Adipose tissue (tissue), 3 donors: ENCODE results near the gene SFTPA2. TPM values are rescaled to one million over a fixed set of nuclear protein-coding genes. Genes with fewer than 3 reads are reported as not detected.
"Not testable (repeated sequence)": the region's sequence is repeated elsewhere in the genome, so short reads cannot be mapped to it uniquely, and the experiment has no call there.

Experiments
- H3K27ac ChIP-seq: one replicate; pipeline ENCODE4 v1.5.1; 2013; ENCODE audit warnings: low read depth, low read length
- WGBS, 3 donors: extraction: QIAGEN DNeasy Blood & Tissue Kit; methylation state at CpG; one replicate each; pipeline ENCODE4 v1.1.7; 2013; 5-methylcytosine and 5-hydroxymethylcytosine counted together
- polyA plus RNA-seq, 3 donors: library from polyadenylated mRNA; stranded (reverse); fragments of 200-250 nt; gene quantifications; one replicate each; pipeline ENCODE4 v1.2.3, GENCODE V29; 2013
- donor health status: healthy with polysubstance abuse.
- donor health status: Bipolar disorder and iron deficiency.
- donor health status: healthy.

Gene SFTPA2
- polyA plus RNA-seq, 3 donors = 0.68 to 0.94 TPM; not detected in 1

GRCh38 chr10:79523157-79523853 is 36.9 kb downstream of the SFTPA2 start:
- 71 to 90% (median 85%) methylated on average over 8 to 10 of the region's 13 CpGs for WGBS, 3 donors

GRCh38 chr10:79522464-79522863 is 37.7 kb downstream of the SFTPA2 start:
- 97 to 100% (median 98%) methylated on average over 2 to 3 of the region's 4 CpGs for WGBS, 3 donors
- not testable (repeated sequence) for H3K27ac ChIP-seq

More at GRCh38 chr10:79523157-79523853, 36.9 kb downstream of the SFTPA2 start:
- not testable (repeated sequence) for H3K27ac ChIP-seq

- H3K27ac ChIP-seq = not testable (repeated sequence)
- 73 to 85% (median 74%) methylated on average over 6 of the region's 6 CpGs for WGBS, 3 donors
Measured at GRCh38 chr10:79521751-79522150, 38.5 kb downstream of the SFTPA2 start.

GRCh38 chr10:79517567-79517966 is 42.6 kb downstream of the SFTPA2 start:
- 0 to 65% (median 50%) methylated on average over 1 to 2 of the region's 4 CpGs for WGBS, 3 donors
- H3K27ac ChIP-seq = not testable (repeated sequence)

GRCh38 chr10:79516532-79517205 is 43.5 kb downstream of the SFTPA2 start:
- 48 to 66% (median 61%) methylated on average over 3 to 5 of the region's 7 CpGs for WGBS, 3 donors

GRCh38 chr10:79511891-79512583 is 48.2 kb downstream of the SFTPA2 start, which contains the start of gene EIF5AL1:
TSS of gene EIF5AL1 (plus strand) at chr10:79512533. CDS start at chr10:79512650, 117 bp downstream.
- H3K27ac ChIP-seq = not testable (repeated sequence)
- 88 to 94% (median 93%) methylated on average over 15 of the region's 17 CpGs for WGBS, 3 donors

More at GRCh38 chr10:79516532-79517205, 43.5 kb downstream of the SFTPA2 start:
- not testable (repeated sequence) for H3K27ac ChIP-seq

- H3K27ac ChIP-seq = not testable (repeated sequence)
- WGBS, 3 donors = 60 to 83% (median 70%) methylated on average over 2 to 3 of the region's 5 CpGs
Measured at GRCh38 chr10:79509934-79510508, 50.2 kb downstream of the SFTPA2 start.

- WGBS, 3 donors = 78 to 100% (median 92%) methylated on average over 2 of the region's 3 CpGs
- H3K27ac ChIP-seq = not testable (repeated sequence)
Measured at GRCh38 chr10:79509306-79509933, 50.8 kb downstream of the SFTPA2 start.

GRCh38 chr10:79508245-79508644 is 52.0 kb downstream of the SFTPA2 start:
- not testable (repeated sequence) for H3K27ac ChIP-seq
- 68 to 91% (median 91%) methylated on average over 3 of the region's 4 CpGs for WGBS, 3 donors

GRCh38 chr10:79507440-79508167 is 52.6 kb downstream of the SFTPA2 start:
- WGBS, 3 donors = 54 to 85% (median 81%) methylated on average over 9 of the region's 9 CpGs
- no peak overlapping the region for H3K27ac ChIP-seq

Other genes with a start within 250 kb of the SFTPA2 start
- gene PPIF, start 212.9 kb downstream of the SFTPA2 start, polyA plus RNA-seq = 100 to 1,000 TPM in 1 of 3 donors, 10 to 100 TPM in 2; 36.1 to 173 (median 64.0) TPM
- gene ZCCHC24, start 114.8 kb downstream of the SFTPA2 start, polyA plus RNA-seq = 100 to 1,000 TPM in 1 of 3 donors, 10 to 100 TPM in 1, 1 to 10 TPM in 1; 7.4 to 121 (median 60.8) TPM
- gene EIF5AL1, start 47.9 kb downstream of the SFTPA2 start, polyA plus RNA-seq = under 1 TPM; 0.30 to 0.92 (median 0.45) TPM
- gene SFTPA1, start 50.5 kb upstream of the SFTPA2 start, polyA plus RNA-seq = under 1 TPM; 0.11 to 0.52 (median 0.39) TPM
- under 1 TPM; 0.16 to 0.67 (median 0.39) TPM for gene NUTM2B, start 142.8 kb upstream of the SFTPA2 start, polyA plus RNA-seq